HepG2 (cell line): ENCODE data around the gene PLB1. TPM values are rescaled to one million over a fixed set of nuclear protein-coding genes. Genes with fewer than 3 reads are reported as not detected.
A peak's percentile ranks its signal among the peaks of the same experiment; 100 is the strongest.

Experiments
- ATAC-seq: fragments of 200-7000 bp; cut with Tn5 transposase; 3 replicates; pipeline ENCODE4 v1.9.1; 2020; ENCODE audit warnings: mild to moderate bottlenecking, moderate library complexity
- BruUV-seq: library from RNA; stranded (reverse); fragments of 400-500 nt; replicated peaks from 2 replicates; lab custom pipeline; 2021; lab: Mats Ljungman, UMichigan
- CTCF ChIA-PET: fragments of 300-600 bp; formaldehyde crosslinking; extraction: SDS; loops from one replicate; lab custom pipeline; 2021; ENCODE audit warnings: low total read pairs, inconsistent platforms, low intra/inter-chr PET ratio; lab: Yijun Ruan, JAX
- POLR2A ChIA-PET: fragments of 350-600 bp; sonication (Branson Sonifier 250); formaldehyde crosslinking; loops from one replicate; lab custom pipeline; 2020; ENCODE audit warnings: antibody characterized with exemption, inconsistent platforms; lab: Yijun Ruan, JAX
- DNase-seq: peaks from one replicate; pipeline ENCODE4 v3.0.0-alpha.2; 2015; ENCODE audit warnings: low spot score
- FAIRE-seq: peaks from 3 replicates; lab custom pipeline; 2011; peaks lifted over from hg19 to GRCh38; lab: Jason Lieb, UNC
- H2AFZ ChIP-seq: one replicate; pipeline ENCODE4 v1.6.1; 2011; ENCODE audit warnings: low read length, inconsistent platforms
- H3K27ac ChIP-seq: fragments of 300-600 bp; 3 replicates; pipeline ENCODE4 v1.8.0; 2011; ENCODE audit warnings: mixed run types, mild to moderate bottlenecking, mixed read lengths, low read length, inconsistent platforms; ENCODE audit not compliant: insufficient read depth; ENCODE audit errors: extremely low read length
- H3K27me3 ChIP-seq, 2 experiments: fragments of 200-600 bp in 1 of 2; 2 replicates in 1 of 2; 3 replicates in 1 of 2; pipeline versions ENCODE4 v1.6.0 to v1.8.0; 2011; ENCODE audit warnings: low read length in 2 of 2, mild to moderate bottlenecking in 2 of 2, moderate library complexity in 2 of 2, inconsistent platforms in 1 of 2; ENCODE audit not compliant: insufficient read depth in 2 of 2, control insufficient read depth in 1 of 2
- H3K36me3 ChIP-seq, 2 experiments: fragments of 200-600 bp in 1 of 2; replicated peaks in 1 of 2; 2 replicates in 1 of 2; 3 replicates in 1 of 2; pipeline versions ENCODE4 v1.5.1 to v1.8.0; 2011; ENCODE audit warnings: low read length in 2 of 2, inconsistent platforms in 1 of 2; ENCODE audit not compliant: insufficient read depth in 2 of 2, control insufficient read depth in 1 of 2
- H3K4me1 ChIP-seq: 2 replicates; pipeline ENCODE4 v1.5.1; 2012; ENCODE audit warnings: low read length, inconsistent platforms; ENCODE audit not compliant: insufficient read depth
- H3K4me2 ChIP-seq: 2 replicates; pipeline ENCODE4 v1.6.0; 2011; ENCODE audit warnings: low read depth, low read length, inconsistent platforms
- H3K4me3 ChIP-seq, 3 experiments: fragments of 200-600 bp in 1 of 3; sonication (generic), shearing (Covaris generic) in 1 of 3; replicated peaks in 1 of 3; 2 replicates each; pipeline ENCODE4 v1.5.1; 2011 to 2016; ENCODE audit warnings: low read length in 3 of 3, inconsistent platforms in 2 of 3, low read depth in 2 of 3, mild to moderate bottlenecking in 2 of 3, control low read depth in 1 of 3, mixed read lengths in 1 of 3; ENCODE audit not compliant: insufficient read depth in 1 of 3
- H3K79me2 ChIP-seq: one replicate; pipeline ENCODE4 v1.6.1; 2011; ENCODE audit warnings: low read length, inconsistent platforms; ENCODE audit not compliant: insufficient read depth
- H3K9ac ChIP-seq: 2 replicates; pipeline ENCODE4 v1.6.0; 2011; ENCODE audit warnings: mild to moderate bottlenecking, low read depth, low read length, inconsistent platforms; ENCODE audit not compliant: insufficient read depth
- H3K9me3 ChIP-seq: 2 replicates; pipeline ENCODE4 v1.5.1; 2012; ENCODE audit warnings: mild to moderate bottlenecking, low read length
- H4K20me1 ChIP-seq: 2 replicates; pipeline ENCODE4 v1.6.0; 2011; ENCODE audit warnings: inconsistent platforms, mild to moderate bottlenecking, low read length, moderate library complexity; ENCODE audit not compliant: insufficient read depth
- CBX5 ChIP-seq: sonication (generic); formaldehyde crosslinking; IDR thresholded peaks from 2 replicates; pipeline ENCODE4 v1.4.0; 2020; ENCODE audit warnings: missing genetic modification reagents, borderline replicate concordance
- EED ChIP-seq: sonication (generic); formaldehyde crosslinking; IDR thresholded peaks from 2 replicates; pipeline ENCODE4 v1.5.0; 2020; ENCODE audit warnings: mild to moderate bottlenecking, missing genetic modification reagents
- ELF3 ChIP-seq: IDR thresholded peaks from 2 replicates; pipeline ENCODE4 v1.6.1; 2016; ENCODE audit warnings: missing genetic modification reagents, missing compliant biosample characterization
- HNRNPK ChIP-seq: fragments of 200-400 bp; formaldehyde crosslinking; IDR thresholded peaks from 2 replicates; pipeline ENCODE4 v1.6.1; 2018; ENCODE audit warnings: low read length, low read depth, moderate library complexity, mild to moderate bottlenecking; ENCODE audit not compliant: poor library complexity, severe bottlenecking
- HOXA9 ChIP-seq: sonication (generic); formaldehyde crosslinking; IDR thresholded peaks from 2 replicates; pipeline ENCODE4 v1.8.1; 2022; ENCODE audit warnings: missing genetic modification reagents, mild to moderate bottlenecking, moderate library complexity, borderline replicate concordance
- NCOA5 ChIP-seq: sonication (generic); formaldehyde crosslinking; IDR thresholded peaks from 2 replicates; pipeline ENCODE4 v1.4.0; 2020; ENCODE audit warnings: missing genetic modification reagents
- PCBP2 ChIP-seq: fragments of 200-400 bp; formaldehyde crosslinking; optimal IDR thresholded peaks from 2 replicates; pipeline ENCODE3; 2018; ENCODE audit warnings: low read length, low read depth; ENCODE audit not compliant: poor library complexity, severe bottlenecking
- ZNF362 ChIP-seq: sonication (generic); formaldehyde crosslinking; IDR thresholded peaks from 2 replicates; pipeline ENCODE4 v1.4.0; 2020; ENCODE audit warnings: missing genetic modification reagents, mild to moderate bottlenecking, borderline replicate concordance
- ZNF432 ChIP-seq: sonication (generic); formaldehyde crosslinking; IDR thresholded peaks from 2 replicates; pipeline ENCODE4 v1.5.0; 2020; ENCODE audit warnings: missing genetic modification reagents, mild to moderate bottlenecking, borderline replicate concordance
- ZNF615 ChIP-seq: sonication (generic); formaldehyde crosslinking; IDR thresholded peaks from 2 replicates; pipeline ENCODE4 v1.5.0; 2020; ENCODE audit warnings: mild to moderate bottlenecking, missing genetic modification reagents, borderline replicate concordance
- WGBS: methylation state at CpG from one replicate; pipeline ENCODE4 v1.1.6; 2017; ENCODE audit warnings: low lambda C conversion rate; 5-methylcytosine and 5-hydroxymethylcytosine counted together
- in situ Hi-C: cut with HindIII; loops from 2 replicates; pipeline ENCODE4 v1.10.0; 2017; ENCODE audit warnings: low pct_unique_long_range_greater_than_20kb; ENCODE audit not compliant: extremely low pct_ligation_motif_present
- intact Hi-C: fragments of 100-400 bp; cut with micrococcal nuclease; formaldehyde crosslinking; loops from one replicate; pipeline ENCODE4 v1.10.0; 2022; ENCODE audit not compliant: unreplicated experiment
- polyA plus RNA-seq, 8 experiments: library from polyadenylated mRNA; depleted of rRNA in 3 of 8; stranded (reverse) in 7 of 8; unstranded in 1 of 8; fragments of >200 nt; fragmentation: Illumina TruSeq in 4 of 8; extraction: Trizol in 4 of 8; gene quantifications; 2 replicates each; pipeline versions ENCODE4 v1.2.1 to v1.2.3, GENCODE V29; 2011 to 2016; ENCODE audit warnings: low read depth in 4 of 8, missing spikeins in 1 of 8, mixed read lengths in 1 of 8; ENCODE audit not compliant: insufficient read depth in 1 of 8
- total RNA-seq, 5 experiments: library from RNA; depleted of rRNA; stranded (reverse); fragments of >200 nt; fragmentation: Illumina TruSeq; extraction: Trizol; gene quantifications; 2 replicates each; pipeline ENCODE4 v1.2.3, GENCODE V29; 2016; ENCODE audit warnings: low read depth in 1 of 5

The PLB1 gene
- total and polyA plus RNA-seq, 2 of the 13 experiments (the other 11 are each of a cell fraction or from before 2014, with no cell fraction given) = 0.20 to 1.8 TPM

- no peak for FAIRE-seq
- H3K27ac ChIP-seq = no peak overlapping the region
- in situ Hi-C loops (no loop called here), intact Hi-C loops (no loop called here)
- H3K4me2 ChIP-seq = no peak overlapping the region
- no peaks in the 10 kb centered on the region for H3K36me3 ChIP-seq
- WGBS = 31% methylated on average over 2 of the region's 2 CpGs
- H3K4me1 ChIP-seq = no peaks in the 10 kb centered on the region
- no peak overlapping the region for H2AFZ ChIP-seq
- no TSS peak for BruUV-seq
- DNase-seq = no peak
- ATAC-seq = no peak
- H4K20me1 ChIP-seq = no peaks in the 10 kb centered on the region; the same call in 1 of the 2 replicates
- no peaks in the 10 kb centered on the region for H3K79me2 ChIP-seq
- no peak overlapping the region for H3K4me3 ChIP-seq
- peaks cover 0 to 4% of the 10 kb centered on the region in 2 experiments; a peak in 1 of 5 replicates for H3K27me3 ChIP-seq
- ChIA-PET POLR2A (no interaction called here), CTCF (no interaction called here)
- H3K9me3 ChIP-seq = no peaks in the 10 kb centered on the region
- TF ChIP-seq ELF3 (no peak), NCOA5 (no peak), ZNF362 (CRISPR knock-in tag) (no peak), EED (CRISPR knock-in tag) (no peak), HOXA9 (CRISPR knock-in tag) (no peak), CBX5 (CRISPR knock-in tag) (no peak)
- H3K9ac ChIP-seq = no peak overlapping the region
Observed at GRCh38 chr2:28670856-28671255, 175.0 kb downstream of the PLB1 start.

GRCh38 chr2:28673338-28673737, 177.5 kb downstream of the PLB1 start:
- in situ Hi-C loops (no loop called here), intact Hi-C loops (no loop called here)
- H3K27me3 ChIP-seq = 0 out of 5 replicates have a peak, but pooled peaks cover 0 to 4% of the 10 kb centered on the region in 2 experiments
- no peak overlapping the region for H3K27ac ChIP-seq
- no peaks in the 10 kb centered on the region for H3K36me3 ChIP-seq
- H4K20me1 ChIP-seq = no peaks in the 10 kb centered on the region; the same call in 1 of the 2 replicates
- DNase-seq (no peak), ATAC-seq (no peak), FAIRE-seq (no peak)
- peaks cover 8% of the 10 kb centered on the region for H3K4me1 ChIP-seq
- no peaks in the 10 kb centered on the region for H3K79me2 ChIP-seq
- no TSS peak for BruUV-seq
- no peaks in the 10 kb centered on the region for H3K9me3 ChIP-seq
- H2AFZ ChIP-seq = no peak overlapping the region
- H3K4me3 ChIP-seq = no peak overlapping the region
- WGBS = 17% methylated on average over 4 of the region's 4 CpGs
- no peak overlapping the region for H3K9ac ChIP-seq
- ChIA-PET CTCF (no interaction called here), POLR2A (no interaction called here)
- peak; percentile 81 for TF ChIP-seq HNRNPK
- TF ChIP-seq ZNF615 (CRISPR knock-in tag) = no peak
- no peak for TF ChIP-seq ZNF432 (CRISPR knock-in tag)
- peak; percentile 81 for TF ChIP-seq PCBP2
- no peak overlapping the region for H3K4me2 ChIP-seq
